ENCODE results near the gene AKT2. TPM values are rescaled to one million over a fixed set of nuclear protein-coding genes. Genes with fewer than 3 reads are reported as not detected.

The AKT2 gene
- total RNA-seq, 1 experiment from 2014 or later = 146 TPM

- BruUV-seq (replicated peaks) = TSS peak; percentile 83
- POLR2A ChIA-PET (ENCODE audit: low non-redundant PET) = interaction anchor here (0.5 kb wide), 1 partner anchor 337 kb away, joined by 9 read pairs; no protein-coding TSS in a partner anchor
These were observed 969 bp downstream of the AKT2 start for GRCh38 chr19:40284251-40284500.

GRCh38 chr19:40283414-40284250 lies 1.5 kb downstream of the AKT2 start:
- no peak for TF ChIP-seq EZH2 (IDR thresholded peaks at IDR 0.05; ENCODE audit: borderline replicate concordance, low read depth, low read length, poor library complexity, severe bottlenecking)
- TF ChIP-seq CTCF (conservative IDR thresholded peaks at IDR 0.05; ENCODE audit: low read depth, low read length) = no peak
- DNase-seq (ENCODE audit: low spot score) = no peak
- ChIA-PET CTCF (interaction anchor here (0.6 to 1.5 kb wide), 2 partner anchors 22 to 302 kb away, joined by 3 to 9 read pairs; no protein-coding TSS in a partner anchor), POLR2A (ENCODE audit: low non-redundant PET) (interaction anchor here (0.5 kb wide), 1 partner anchor 337 kb away, joined by 9 read pairs; no protein-coding TSS in a partner anchor)
- peak overlapping the region; percentile 86 for H3K27ac ChIP-seq (ENCODE audit: low read depth, low read length, poor library complexity, severe bottlenecking)
- intact Hi-C loops (cut with micrococcal nuclease; ENCODE audit: unreplicated experiment) = loop anchor here (10.0 kb wide), 1 partner anchor 139 kb away; no protein-coding TSS in a partner anchor
- no TSS peak for BruUV-seq (replicated peaks)
- peaks cover 65% of the 10 kb centered on the region for H3K4me1 ChIP-seq (ENCODE audit: insufficient read depth, low read length, poor library complexity, severe bottlenecking)
- H3K36me3 ChIP-seq (ENCODE audit: insufficient read depth, low read length, poor library complexity, severe bottlenecking) = no peaks in the 10 kb centered on the region
- H3K27me3 ChIP-seq (replicated peaks; ENCODE audit: insufficient read depth, low read depth, low read length, poor library complexity) = no peaks in the 10 kb centered on the region
- H3K4me3 ChIP-seq (ENCODE audit: low read depth, low read length, poor library complexity, severe bottlenecking) = peak overlapping the region; percentile 86
- H3K9me3 ChIP-seq (ENCODE audit: low read depth, low read length, poor library complexity, severe bottlenecking) = no peaks in the 10 kb centered on the region

More at GRCh38 chr19:40284251-40284500, 969 bp downstream of the AKT2 start:
- CTCF ChIA-PET = interaction anchor here (1.5 kb wide), 1 partner anchor 21 kb away, joined by 3 read pairs; no protein-coding TSS in a partner anchor
- H3K27me3 ChIP-seq (replicated peaks; ENCODE audit: insufficient read depth, low read depth, low read length, poor library complexity) = no peaks in the 10 kb centered on the region
- no peaks in the 10 kb centered on the region for H3K9me3 ChIP-seq (ENCODE audit: low read depth, low read length, poor library complexity, severe bottlenecking)
- peak overlapping the region; percentile 86 for H3K4me3 ChIP-seq (ENCODE audit: low read depth, low read length, poor library complexity, severe bottlenecking)
- H3K4me1 ChIP-seq (ENCODE audit: insufficient read depth, low read length, poor library complexity, severe bottlenecking) = peaks cover 60% of the 10 kb centered on the region
- TF ChIP-seq EZH2 (IDR thresholded peaks at IDR 0.05; ENCODE audit: borderline replicate concordance, low read depth, low read length, poor library complexity, severe bottlenecking) (no peak), CTCF (conservative IDR thresholded peaks at IDR 0.05; ENCODE audit: low read depth, low read length) (no peak)
- peak overlapping the region; percentile 86 for H3K27ac ChIP-seq (ENCODE audit: low read depth, low read length, poor library complexity, severe bottlenecking)
- intact Hi-C loops (cut with micrococcal nuclease; ENCODE audit: unreplicated experiment) = loop anchor here (10.0 kb wide), 1 partner anchor 139 kb away; no protein-coding TSS in a partner anchor
- DNase-seq (ENCODE audit: low spot score) = no peak
- no peaks in the 10 kb centered on the region for H3K36me3 ChIP-seq (ENCODE audit: insufficient read depth, low read length, poor library complexity, severe bottlenecking)

GRCh38 chr19:40282920-40283319 lies 2.2 kb downstream of the AKT2 start:
- TF ChIP-seq CTCF (conservative IDR thresholded peaks at IDR 0.05; ENCODE audit: low read depth, low read length) (no peak), EZH2 (IDR thresholded peaks at IDR 0.05; ENCODE audit: borderline replicate concordance, low read depth, low read length, poor library complexity, severe bottlenecking) (no peak)
- Histone ChIP-seq H3K4me3 (ENCODE audit: low read depth, low read length, poor library complexity, severe bottlenecking) (no peak overlapping the region), H3K9me3 (ENCODE audit: low read depth, low read length, poor library complexity, severe bottlenecking) (no peaks in the 10 kb centered on the region), H3K36me3 (ENCODE audit: insufficient read depth, low read length, poor library complexity, severe bottlenecking) (no peaks in the 10 kb centered on the region), H3K4me1 (ENCODE audit: insufficient read depth, low read length, poor library complexity, severe bottlenecking) (peaks cover 68% of the 10 kb centered on the region), H3K27ac (ENCODE audit: low read depth, low read length, poor library complexity, severe bottlenecking) (peak overlapping the region; percentile 70), H3K27me3 (replicated peaks; ENCODE audit: insufficient read depth, low read depth, low read length, poor library complexity) (no peaks in the 10 kb centered on the region)
- no peak for DNase-seq (ENCODE audit: low spot score)
- ChIA-PET POLR2A (ENCODE audit: low non-redundant PET) (no interaction called here), CTCF (interaction anchor here (1.5 kb wide), 1 partner anchor 22 kb away, joined by 3 read pairs; no protein-coding TSS in a partner anchor)
- intact Hi-C loops (cut with micrococcal nuclease; ENCODE audit: unreplicated experiment) = loop anchor here (10.0 kb wide), 1 partner anchor 138 kb away; no protein-coding TSS in a partner anchor
- BruUV-seq (replicated peaks) = no TSS peak
